B cell (primary cell): ENCODE results near the gene FBLN5. TPM values are rescaled to one million over a fixed set of nuclear protein-coding genes. Genes with fewer than 3 reads are reported as not detected.
"Not testable (repeated sequence)": the region's sequence is repeated elsewhere in the genome, so short reads cannot be mapped to it uniquely, and the experiment has no call there.

ENCODE experiments used
- ATAC-seq: fragments of 200-7000 bp; cut with Tn5 transposase; one replicate; pipeline ENCODE4 v1.10.0; 2021; ENCODE audit warnings: low read depth, mild to moderate bottlenecking, moderate number of reproducible peaks, moderate library complexity
- CTCF ChIA-PET: fragments of 350-600 bp; sonication (Branson Sonifier 250); formaldehyde crosslinking; loops from one replicate; lab custom pipeline; 2021; ENCODE audit warnings: antibody characterized with exemption, inconsistent platforms; lab: Charles Lee
- POLR2A ChIA-PET: fragments of 350-600 bp; sonication (Branson Sonifier 250); formaldehyde crosslinking; loops from one replicate; lab custom pipeline; 2021; ENCODE audit warnings: antibody characterized with exemption; lab: Charles Lee
- DNase-seq: peaks from one replicate; pipeline ENCODE4 v3.0.0; 2013
- H2AFZ ChIP-seq: 2 replicates; pipeline ENCODE4 v1.6.1; 2012; ENCODE audit warnings: mild to moderate bottlenecking, low read depth, low read length; ENCODE audit not compliant: insufficient read depth, poor library complexity, severe bottlenecking
- H3K27ac ChIP-seq, 2 donors: 1 replicate in 1 of 2; 2 replicates in 1 of 2; pipeline ENCODE4 v1.5.1; 2012 to 2013; ENCODE audit warnings: low read length in 2 of 2, mild to moderate bottlenecking in 2 of 2, moderate library complexity in 1 of 2
- H3K27me3 ChIP-seq, 4 experiments: fragments of 200-600 bp in 1 of 4; sonication (generic) in 1 of 4; replicated peaks in 1 of 4; 1 replicate in 2 of 4; 2 replicates in 2 of 4; pipeline versions ENCODE4 v1.6.1 to v1.7.0; 2013 to 2016; ENCODE audit warnings: low read length in 3 of 4, mild to moderate bottlenecking in 2 of 4, mixed read lengths in 1 of 4, moderate library complexity in 1 of 4; ENCODE audit not compliant: insufficient read depth in 4 of 4, control insufficient read depth in 3 of 4; ENCODE audit errors: control extremely low read depth in 1 of 4
- H3K36me3 ChIP-seq, 2 experiments: replicated peaks in 1 of 2; 1 replicate in 1 of 2; 2 replicates in 1 of 2; pipeline versions ENCODE4 v1.6.1 to v1.7.1; 2013; ENCODE audit warnings: low read length in 1 of 2; ENCODE audit not compliant: insufficient read depth in 2 of 2, control insufficient read depth in 1 of 2; ENCODE audit errors: control extremely low read depth in 1 of 2, extremely low read depth in 1 of 2
- H3K4me1 ChIP-seq, 2 donors: fragments of 200-600 bp in 1 of 2; sonication (generic) in 1 of 2; 1 replicate in 1 of 2; 2 replicates in 1 of 2; pipeline versions ENCODE4 v1.5.1 to v1.6.1; 2013 to 2017; ENCODE audit warnings: low read length in 2 of 2; ENCODE audit not compliant: control insufficient read depth in 2 of 2, insufficient read depth in 2 of 2
- H3K4me2 ChIP-seq: replicated peaks from 2 replicates; pipeline ENCODE3; 2012; ENCODE audit warnings: mild to moderate bottlenecking, low read depth, low read length; ENCODE audit not compliant: poor library complexity, severe bottlenecking
- H3K4me3 ChIP-seq, 5 experiments: fragments of 200-600 bp in 1 of 5; sonication (generic) in 1 of 5; 1 replicate in 3 of 5; 2 replicates in 2 of 5; pipeline versions ENCODE4 v1.5.1 to v1.7.0; 2011 to 2016; ENCODE audit warnings: low read length in 4 of 5, mild to moderate bottlenecking in 4 of 5, low read depth in 2 of 5, control low read depth in 1 of 5, moderate library complexity in 1 of 5; ENCODE audit not compliant: insufficient read depth in 1 of 5; ENCODE audit errors: control extremely low read depth in 1 of 5, extremely low read depth in 1 of 5
- H3K79me2 ChIP-seq: fragments of 200-600 bp; sonication (generic); one replicate; pipeline ENCODE4 v1.6.0; 2016; ENCODE audit warnings: low read length; ENCODE audit not compliant: control insufficient read depth, insufficient read depth
- H3K9ac ChIP-seq: fragments of 200-600 bp; sonication (generic); 2 replicates; pipeline ENCODE4 v1.6.1; 2017; ENCODE audit warnings: mild to moderate bottlenecking, low read length, moderate library complexity
- H3K9me3 ChIP-seq, 3 donors: one replicate each; pipeline versions ENCODE4 v1.6.1 to v1.7.1; 2013; ENCODE audit warnings: low read length in 2 of 3; ENCODE audit not compliant: control insufficient read depth in 2 of 3, insufficient read depth in 1 of 3; ENCODE audit errors: control extremely low read depth in 1 of 3
- H4K20me1 ChIP-seq: 2 replicates; pipeline ENCODE4 v1.6.0; 2012; ENCODE audit warnings: mild to moderate bottlenecking, low read length; ENCODE audit not compliant: insufficient read depth, control insufficient read depth, poor library complexity, severe bottlenecking
- H3K27ac Mint-ChIP-seq: one replicate; pipeline ENCODE4 v1.8.0; 2021; ENCODE audit warnings: mixed read lengths
- H3K27me3 Mint-ChIP-seq: one replicate; pipeline ENCODE4 v1.8.0; 2021; ENCODE audit warnings: mixed read lengths
- H3K4me1 Mint-ChIP-seq: one replicate; pipeline ENCODE4 v1.8.0; 2021; ENCODE audit warnings: mixed read lengths
- H3K4me3 Mint-ChIP-seq: one replicate; pipeline ENCODE4 v1.8.0; 2021; ENCODE audit warnings: mixed read lengths
- H3K9me3 Mint-ChIP-seq: one replicate; pipeline ENCODE4 v1.8.0; 2022; ENCODE audit warnings: mixed read lengths; ENCODE audit not compliant: insufficient read depth
- EZH2 ChIP-seq: IDR thresholded peaks from 2 replicates; pipeline ENCODE4 v1.6.1; 2012; ENCODE audit warnings: borderline replicate concordance, low read depth, mild to moderate bottlenecking, moderate library complexity, low read length; ENCODE audit not compliant: insufficient read depth, poor library complexity, severe bottlenecking
- WGBS: methylation state at CpG from one replicate; pipeline ENCODE4 v1.1.5; 2013; ENCODE audit warnings: missing lambda C conversion rate; ENCODE audit not compliant: insufficient coverage; 5-methylcytosine and 5-hydroxymethylcytosine counted together
- intact Hi-C: fragments of 100-400 bp; cut with micrococcal nuclease; formaldehyde crosslinking; loops from one replicate; pipeline ENCODE4 v1.10.0; 2022
- polyA plus RNA-seq: library from polyadenylated mRNA; depleted of rRNA; stranded (reverse); fragments of >200 nt; gene quantifications from 2 replicates; pipeline ENCODE4 v1.2.3, GENCODE V29; 2012
- total RNA-seq, 2 donors: library from RNA; stranded (reverse); fragments of 120-200 nt in 1 of 2; gene quantifications; 1 replicate in 1 of 2; 2 replicates in 1 of 2; pipeline versions ENCODE4 v1.2.3 to v1.2.4, GENCODE V29; 2013 to 2022
- TF ChIP-seq, protein P1 (sequence below): fragments of 200-600 bp; IDR thresholded peaks from one replicate; pipeline ENCODE4 v1.8.0; 2022; ENCODE audit warnings: antibody characterized with exemption, mild to moderate bottlenecking

Gene FBLN5
- total and polyA plus RNA-seq, 2 donors (not counting 1 experiment from before 2014, with no cell fraction given) = 0.31 to 0.37 TPM

DNA sequence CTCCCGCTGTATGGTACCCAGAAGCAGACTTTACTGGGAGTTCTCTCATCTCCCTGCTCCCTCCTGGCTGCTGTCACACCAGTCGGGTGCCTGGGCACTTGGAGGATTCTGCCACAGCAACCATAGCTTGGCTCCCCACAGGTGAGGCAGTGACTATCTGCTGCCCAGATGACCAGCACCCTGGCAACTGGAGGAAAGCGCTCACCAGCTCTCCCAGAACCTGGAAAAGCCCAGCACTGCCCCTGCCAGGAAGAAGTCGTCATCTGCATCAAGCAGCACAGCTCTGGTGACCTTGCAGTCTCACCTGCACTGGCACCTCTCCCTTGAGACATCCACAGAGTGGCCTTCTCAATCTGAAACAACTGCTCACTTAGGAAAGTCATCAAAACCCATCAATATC lies 48.3 kb downstream of the FBLN5 start:
- no peak for TF ChIP-seq EZH2
- TF ChIP-seq, protein P1, sequence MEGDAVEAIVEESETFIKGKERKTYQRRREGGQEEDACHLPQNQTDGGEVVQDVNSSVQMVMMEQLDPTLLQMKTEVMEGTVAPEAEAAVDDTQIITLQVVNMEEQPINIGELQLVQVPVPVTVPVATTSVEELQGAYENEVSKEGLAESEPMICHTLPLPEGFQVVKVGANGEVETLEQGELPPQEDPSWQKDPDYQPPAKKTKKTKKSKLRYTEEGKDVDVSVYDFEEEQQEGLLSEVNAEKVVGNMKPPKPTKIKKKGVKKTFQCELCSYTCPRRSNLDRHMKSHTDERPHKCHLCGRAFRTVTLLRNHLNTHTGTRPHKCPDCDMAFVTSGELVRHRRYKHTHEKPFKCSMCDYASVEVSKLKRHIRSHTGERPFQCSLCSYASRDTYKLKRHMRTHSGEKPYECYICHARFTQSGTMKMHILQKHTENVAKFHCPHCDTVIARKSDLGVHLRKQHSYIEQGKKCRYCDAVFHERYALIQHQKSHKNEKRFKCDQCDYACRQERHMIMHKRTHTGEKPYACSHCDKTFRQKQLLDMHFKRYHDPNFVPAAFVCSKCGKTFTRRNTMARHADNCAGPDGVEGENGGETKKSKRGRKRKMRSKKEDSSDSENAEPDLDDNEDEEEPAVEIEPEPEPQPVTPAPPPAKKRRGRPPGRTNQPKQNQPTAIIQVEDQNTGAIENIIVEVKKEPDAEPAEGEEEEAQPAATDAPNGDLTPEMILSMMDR = no peak
- no peak for ATAC-seq
- DNase-seq = peak; percentile 20
- Mint-ChIP-seq H3K27ac (no peak overlapping the region), H3K4me3 (no peak overlapping the region), H3K27me3 (peaks cover 25% of the 10 kb centered on the region), H3K4me1 (no peaks in the 10 kb centered on the region), H3K9me3 (no peaks in the 10 kb centered on the region)
- no peak overlapping the region for H3K4me3 ChIP-seq
- no peak overlapping the region for H2AFZ ChIP-seq
- ChIA-PET CTCF (interaction anchor here (1.4 to 2.3 kb wide), 2 partner anchors 249 to 433 kb away, joined by 3 to 7 read pairs; no protein-coding TSS in a partner anchor), POLR2A (no interaction called here)
- no peaks in the 10 kb centered on the region for H3K9me3 ChIP-seq
- no peaks in the 10 kb centered on the region for H3K27me3 ChIP-seq
- H3K27ac ChIP-seq = no peak overlapping the region
- intact Hi-C loops = no loop called here
- no peaks in the 10 kb centered on the region for H4K20me1 ChIP-seq
- no peaks in the 10 kb centered on the region for H3K36me3 ChIP-seq
- no peaks in the 10 kb centered on the region for H3K79me2 ChIP-seq
- H3K9ac ChIP-seq = no peak overlapping the region
- 85% methylated on average over 4 of the region's 4 CpGs for WGBS
- H3K4me2 ChIP-seq = no peak overlapping the region
- no peaks in the 10 kb centered on the region for H3K4me1 ChIP-seq

DNA sequence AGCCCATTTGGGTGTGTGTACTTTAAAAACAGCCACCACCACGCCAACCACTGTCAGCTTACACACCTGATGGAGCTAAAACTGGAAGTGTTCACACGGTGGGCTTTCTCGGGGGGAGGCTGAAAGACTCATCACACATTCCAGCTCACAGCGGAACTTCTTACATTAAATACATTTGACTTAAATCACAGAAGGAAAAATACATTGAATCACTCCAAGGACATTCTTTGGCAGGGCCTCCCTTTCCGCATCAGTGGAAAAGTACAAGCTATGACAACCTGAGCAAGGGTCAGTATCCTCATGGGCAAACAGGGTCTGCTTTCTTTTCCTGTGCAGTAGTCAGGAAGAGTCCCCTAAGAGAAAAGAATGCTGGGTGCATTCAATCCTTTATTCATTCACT lies 49.1 kb downstream of the FBLN5 start:
- POLR2A ChIA-PET = no interaction called here

DNA sequence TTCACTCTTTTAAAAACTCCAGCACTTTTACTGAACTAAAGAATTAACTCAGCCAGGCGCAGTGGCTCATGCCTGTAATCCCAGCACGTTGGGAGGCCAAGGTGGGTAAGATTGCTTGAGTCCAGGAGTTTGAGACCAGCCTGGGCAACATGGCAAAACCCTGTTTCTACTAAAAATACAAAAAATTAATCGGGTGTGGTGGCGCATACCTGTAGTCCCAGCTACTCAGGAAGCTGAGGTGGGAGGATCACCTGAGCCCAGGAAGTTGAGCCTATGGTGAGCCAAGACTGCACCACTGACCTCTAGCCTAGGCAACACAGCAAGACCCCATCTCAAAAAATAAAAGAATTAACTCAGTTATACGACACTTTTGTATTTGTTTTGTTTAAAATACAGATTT lies 49.8 kb downstream of the FBLN5 start:
- H3K4me3 ChIP-seq, H3K27me3 ChIP-seq, ATAC-seq, DNase-seq, H4K20me1 ChIP-seq, H3K4me1 ChIP-seq, POLR2A ChIA-PET, H3K27ac ChIP-seq, H3K79me2 ChIP-seq, H2AFZ ChIP-seq, H3K4me3 Mint-ChIP-seq, H3K36me3 ChIP-seq, H3K27ac Mint-ChIP-seq, H3K4me2 ChIP-seq, H3K9ac ChIP-seq, intact Hi-C loops, H3K9me3 ChIP-seq, H3K9me3 Mint-ChIP-seq, H3K4me1 Mint-ChIP-seq: not testable (repeated sequence)
- WGBS = 80% methylated on average over 1 of the region's 5 CpGs
- CTCF ChIA-PET = interaction anchor here (1.9 to 2.3 kb wide), 2 partner anchors 248 kb away, joined by 7 read pairs; no protein-coding TSS in a partner anchor
- H3K27me3 Mint-ChIP-seq = peaks cover 21% of the 10 kb centered on the region

More for the DNA sequence above, 49.1 kb downstream of the FBLN5 start:
- H3K9me3 ChIP-seq = no peaks in the 10 kb centered on the region
- TF ChIP-seq EZH2 = no peak
- TF ChIP-seq, protein P1 = no peak
- no peak overlapping the region for H3K27ac ChIP-seq
- 94% methylated on average over 5 of the region's 5 CpGs for WGBS
- no peaks in the 10 kb centered on the region for H3K36me3 ChIP-seq
- DNase-seq = no peak
- Mint-ChIP-seq H3K4me3 (no peak overlapping the region), H3K4me1 (no peaks in the 10 kb centered on the region), H3K27ac (no peak overlapping the region), H3K27me3 (peaks cover 21% of the 10 kb centered on the region), H3K9me3 (no peaks in the 10 kb centered on the region)
- no peaks in the 10 kb centered on the region for H3K27me3 ChIP-seq
- no peak for ATAC-seq
- H3K79me2 ChIP-seq = no peaks in the 10 kb centered on the region
- CTCF ChIA-PET = interaction anchor here (1.4 to 2.3 kb wide), 2 partner anchors 248 to 432 kb away, joined by 3 to 7 read pairs; no protein-coding TSS in a partner anchor
- no peak overlapping the region for H3K4me3 ChIP-seq
- no peak overlapping the region for H2AFZ ChIP-seq
- no peak overlapping the region for H3K9ac ChIP-seq
- H4K20me1 ChIP-seq = no peaks in the 10 kb centered on the region
- no peaks in the 10 kb centered on the region for H3K4me1 ChIP-seq
- H3K4me2 ChIP-seq = no peak overlapping the region
- intact Hi-C loops = no loop called here
